ENCODE data around the gene MBNL1.

MBNL1 gene

DNA sequence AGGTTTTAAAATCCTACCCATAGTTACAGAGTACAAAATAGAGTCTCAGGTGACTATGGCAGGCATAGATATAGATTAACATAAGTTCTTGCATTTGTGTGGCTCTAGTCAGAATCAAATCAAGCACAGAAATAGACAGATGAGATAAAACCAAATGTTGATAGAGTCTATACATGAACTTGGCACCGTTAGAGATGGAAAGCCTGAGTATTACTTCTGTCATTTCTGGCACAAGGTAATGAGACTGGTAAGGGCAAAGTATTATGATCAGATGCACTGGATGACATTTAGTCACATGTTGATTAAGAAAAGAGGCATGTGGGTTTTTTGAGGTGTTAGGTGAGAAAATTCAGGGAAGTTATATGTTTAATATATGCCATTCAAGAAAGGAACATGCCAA is 219.7 kb downstream of the MBNL1 start:
- DNase-seq (ENCODE audit: low read depth): no peak

DNA sequence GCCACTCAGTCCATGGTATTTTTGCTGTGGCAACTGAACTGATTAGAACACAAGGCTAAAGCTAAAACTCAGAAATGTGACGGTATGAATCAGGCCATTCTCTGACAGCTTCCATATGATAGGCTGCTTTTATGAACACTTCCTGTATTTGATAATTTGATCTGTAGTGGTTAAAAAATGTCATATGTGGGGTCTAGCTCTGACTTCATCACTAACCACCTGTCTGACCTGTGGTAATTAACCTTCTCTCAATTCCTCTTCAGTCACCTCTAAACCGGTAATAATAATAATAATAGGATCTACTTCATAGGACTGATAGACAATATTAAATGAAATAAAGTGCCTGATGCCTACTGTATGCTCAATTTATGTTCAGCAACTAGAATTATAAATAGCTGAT is 223.2 kb downstream of the MBNL1 start:
- DNase-seq (ENCODE audit: low read depth): no peak

DNA sequence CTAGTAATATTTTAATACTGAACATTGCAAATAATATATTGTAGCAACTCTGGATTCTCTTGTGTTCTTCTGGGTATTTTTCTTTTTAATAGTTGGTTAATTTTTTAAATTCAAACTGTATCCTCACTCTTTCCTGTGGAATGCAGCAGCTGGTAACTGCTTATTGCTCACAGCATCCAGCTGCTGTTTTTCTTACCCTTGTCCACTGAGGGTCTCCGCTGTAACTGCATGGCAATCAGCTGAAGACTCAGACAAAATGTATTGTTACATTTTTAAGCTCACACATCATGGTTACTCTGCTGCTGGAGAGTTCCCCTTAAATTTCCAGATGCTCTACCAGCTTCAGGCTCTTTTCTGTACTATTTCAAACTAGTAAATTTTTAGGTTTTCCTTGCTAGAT is 227.6 kb downstream of the MBNL1 start:
- DNase-seq (ENCODE audit: low read depth): no peak

DNA sequence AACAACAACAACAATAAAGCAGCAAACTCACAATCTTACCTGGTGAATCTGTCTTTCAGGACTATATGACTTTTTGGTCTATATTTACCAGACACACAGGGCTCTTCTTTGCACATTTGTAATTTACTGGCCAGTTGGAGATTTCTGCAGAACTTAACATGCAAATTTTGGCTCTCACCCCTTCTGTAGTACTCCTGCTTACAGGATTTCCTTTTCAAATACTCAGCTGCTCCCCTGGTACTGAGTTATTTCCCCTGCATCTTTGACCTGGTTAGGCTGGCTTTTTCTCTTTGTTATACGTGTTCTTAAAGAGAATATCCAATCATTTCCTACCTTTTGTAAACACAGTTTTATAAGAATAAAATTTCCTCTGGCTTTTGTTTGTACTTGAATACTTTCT is 228.0 kb downstream of the MBNL1 start:
- no peak for DNase-seq (ENCODE audit: low read depth)

DNA sequence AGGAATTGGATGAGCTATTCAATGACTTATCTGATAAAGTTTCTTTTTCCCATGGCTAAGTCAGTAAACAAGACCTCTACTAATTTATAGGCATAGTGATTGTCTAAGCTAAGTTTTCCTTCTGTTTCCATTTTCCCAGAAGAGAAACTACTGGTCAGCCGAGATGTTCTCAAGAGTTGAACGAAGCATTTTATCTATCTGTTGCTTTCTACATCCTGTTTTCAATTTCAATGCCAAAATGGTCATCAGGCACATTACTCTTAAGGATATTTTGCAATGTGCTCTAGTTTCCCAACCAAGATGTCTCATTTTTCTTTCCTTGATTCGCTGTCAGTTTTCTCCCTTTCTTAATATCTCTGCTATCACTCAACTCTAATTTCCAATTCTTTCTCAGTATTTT is 228.7 kb downstream of the MBNL1 start:
- DNase-seq (ENCODE audit: low read depth): no peak

DNA sequence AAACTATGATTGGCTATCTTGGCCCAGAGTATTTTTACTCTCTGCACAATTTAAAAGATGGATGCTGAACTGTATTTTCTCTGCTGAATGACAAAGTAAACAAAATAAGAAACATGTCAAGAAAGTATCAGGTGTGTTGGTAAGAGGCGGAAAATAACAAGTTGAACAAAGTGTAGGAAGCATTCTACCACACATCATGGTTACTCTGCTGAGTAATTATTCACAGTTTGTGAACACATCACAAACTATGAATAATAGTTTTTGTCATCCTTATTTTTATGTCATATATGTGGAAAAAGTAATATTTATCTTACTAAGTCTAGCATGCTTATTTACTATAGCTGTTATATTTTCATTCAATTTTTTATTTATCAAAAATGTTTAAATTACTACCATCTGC is 229.2 kb downstream of the MBNL1 start:
- no peak for DNase-seq (ENCODE audit: low read depth)

DNA sequence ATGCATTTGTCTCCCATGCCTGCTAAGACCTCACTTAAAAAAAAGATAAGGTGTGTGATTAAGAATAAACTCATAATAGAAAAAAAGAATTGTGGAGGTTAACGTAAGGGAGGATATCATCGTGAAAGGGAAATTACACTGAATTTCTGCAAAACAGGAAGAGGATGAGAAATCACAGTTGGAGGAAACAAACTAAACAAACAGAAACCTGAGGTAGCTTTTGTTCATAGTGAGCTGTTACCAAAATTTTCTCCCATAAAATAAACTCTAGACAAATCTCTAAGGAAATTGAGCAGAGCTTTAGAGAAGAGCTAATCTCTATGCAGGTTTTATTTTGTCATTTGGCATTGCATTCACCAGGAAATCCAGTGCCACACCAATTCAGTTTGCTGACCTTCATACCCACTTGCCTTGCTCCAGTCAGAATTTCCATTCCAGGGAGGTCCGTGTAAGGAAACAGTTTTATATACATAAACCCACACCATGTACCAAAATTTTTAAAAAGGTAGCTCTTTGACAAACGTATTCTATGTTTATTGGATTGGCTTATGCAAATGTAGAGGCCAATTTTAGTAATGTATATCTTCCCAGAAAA is 231.2 kb downstream of the MBNL1 start:
- DNase-seq (ENCODE audit: low read depth): no peak

DNA sequence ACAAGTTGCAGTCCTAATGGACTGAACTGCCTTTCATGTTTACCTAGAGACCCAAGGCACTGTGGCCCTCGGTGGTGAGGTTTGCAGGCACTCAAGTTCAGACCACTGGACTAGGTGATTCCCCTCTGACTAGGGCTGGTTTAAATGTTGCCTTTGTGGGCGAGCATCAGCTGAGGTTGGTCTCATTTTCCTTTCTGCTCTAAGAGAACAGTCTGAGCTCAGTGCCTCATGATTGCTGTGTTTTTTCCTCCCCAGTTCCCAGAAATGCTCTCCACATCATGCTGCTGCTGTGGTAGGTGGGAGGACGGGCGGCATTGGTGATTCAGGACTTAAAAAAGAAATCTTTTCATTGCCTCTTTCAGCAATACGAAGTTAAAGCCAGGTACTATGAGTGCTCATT is 237.2 kb downstream of the MBNL1 start:
- DNase-seq (ENCODE audit: low read depth): no peak

DNA sequence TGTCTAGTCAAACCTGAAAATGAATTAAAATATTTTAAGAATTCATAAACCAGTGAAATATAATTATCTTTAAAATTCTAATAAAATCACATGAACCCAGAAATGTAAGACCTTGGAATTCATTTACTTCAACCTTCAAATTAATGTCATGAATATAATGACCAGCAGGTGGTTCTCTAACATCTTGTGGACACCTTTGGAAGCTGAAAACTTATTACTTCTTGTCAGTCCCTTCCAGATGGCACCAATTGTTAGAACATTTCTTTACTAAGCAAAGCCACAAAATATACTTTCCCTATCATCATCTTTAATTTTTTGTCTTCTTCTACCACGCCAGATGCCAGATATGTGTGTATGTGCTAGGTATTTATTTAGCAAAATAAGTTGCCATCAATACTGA is 240.0 kb downstream of the MBNL1 start:
- no peak for DNase-seq (ENCODE audit: low read depth)

DNA sequence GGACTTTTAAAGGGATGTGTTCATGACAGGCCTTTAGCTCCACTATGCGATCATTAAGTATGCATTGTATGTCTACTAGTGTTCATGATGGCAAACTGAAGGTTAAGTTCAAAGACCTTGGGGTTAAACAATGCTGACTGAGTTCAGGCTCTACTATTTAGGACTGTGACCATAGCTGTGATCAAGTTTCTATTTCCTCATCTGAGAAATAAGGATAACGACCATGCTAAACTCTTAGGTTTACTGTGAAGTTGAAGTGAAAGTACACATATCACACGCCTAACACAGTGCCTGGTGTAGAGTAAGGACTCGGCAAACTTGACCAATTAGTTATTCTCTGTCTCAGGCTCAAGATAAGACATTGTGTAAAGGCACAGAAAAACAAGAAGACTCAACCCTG is 243.2 kb downstream of the MBNL1 start:
- no peak for DNase-seq (ENCODE audit: low read depth)

DNA sequence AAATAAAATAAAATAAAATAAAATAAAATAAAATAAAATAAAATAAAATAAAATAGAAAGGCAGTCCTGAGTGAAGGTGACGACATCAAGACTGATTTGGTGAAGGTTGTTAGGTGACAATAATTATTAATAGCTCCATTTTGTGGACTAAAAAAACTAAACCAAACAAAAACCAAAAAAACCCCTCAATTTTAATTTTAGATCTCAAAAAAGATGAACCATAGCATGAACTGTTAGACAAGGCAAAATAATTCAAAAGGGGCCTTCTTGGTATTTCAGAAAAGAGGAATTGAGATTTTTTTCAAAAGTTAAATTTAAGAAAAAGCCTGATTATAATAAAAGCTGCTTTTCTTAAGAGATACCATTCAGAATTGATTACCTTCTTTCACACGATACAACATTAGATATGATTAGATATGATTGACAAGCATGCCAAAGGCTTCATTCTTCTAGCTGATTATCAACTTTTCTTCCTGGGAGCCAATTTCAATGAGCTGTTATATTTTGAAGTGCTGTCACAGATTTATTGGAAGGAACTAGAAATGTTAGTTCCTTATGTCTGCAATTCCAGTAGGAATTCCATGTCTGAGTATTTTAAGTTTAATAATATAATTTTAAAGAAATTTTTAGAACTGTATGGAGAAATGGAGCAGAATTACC is 244.7 kb downstream of the MBNL1 start:
- DNase-seq (ENCODE audit: low read depth): no peak

All from non-pigmented ciliary epithelial cell (primary cell).